Hepatocyte (in vitro differentiated cells): Measurements from ENCODE around the gene EEF1AKMT3. TPM values are rescaled to one million over a fixed set of nuclear protein-coding genes. Genes with fewer than 3 reads are reported as not detected.
A peak's percentile ranks its signal among the peaks of the same experiment; 100 is the strongest.

ENCODE experiments used
- DNase-seq: peaks from one replicate; pipeline ENCODE4 v3.0.0-alpha.2; 2016; ENCODE audit warnings: low spot score
- H2AFZ ChIP-seq: fragments of 200-600 bp; sonication (generic); 2 replicates; pipeline ENCODE4 v1.6.0; 2016; ENCODE audit warnings: antibody characterized with exemption, mild to moderate bottlenecking
- H3K27ac ChIP-seq: fragments of 200-600 bp; sonication (generic); 2 replicates; pipeline ENCODE4 v1.5.1; 2016; ENCODE audit warnings: mild to moderate bottlenecking
- H3K27me3 ChIP-seq: fragments of 200-600 bp; sonication (generic); 2 replicates; pipeline ENCODE4 v1.6.1; 2016
- H3K36me3 ChIP-seq: fragments of 200-600 bp; sonication (generic); replicated peaks from 2 replicates; pipeline ENCODE4 v1.5.1; 2016; ENCODE audit warnings: low read depth; ENCODE audit not compliant: insufficient read depth
- H3K4me1 ChIP-seq: fragments of 200-600 bp; sonication (generic); 2 replicates; pipeline ENCODE4 v1.5.1; 2016; ENCODE audit warnings: mild to moderate bottlenecking, moderate library complexity; ENCODE audit not compliant: insufficient read depth
- H3K4me2 ChIP-seq: fragments of 200-600 bp; sonication (generic); 2 replicates; pipeline ENCODE4 v1.6.0; 2016
- H3K4me3 ChIP-seq: fragments of 200-600 bp; sonication (generic); 2 replicates; pipeline ENCODE4 v1.5.1; 2016; ENCODE audit warnings: mild to moderate bottlenecking
- H3K79me2 ChIP-seq: fragments of 200-600 bp; sonication (generic); 2 replicates; pipeline ENCODE4 v1.6.0; 2017; ENCODE audit warnings: mild to moderate bottlenecking
- H3K9me2 ChIP-seq: fragments of 200-600 bp; sonication (generic); replicated peaks from 2 replicates; pipeline ENCODE4 v1.6.0; 2017; ENCODE audit warnings: mild to moderate bottlenecking; ENCODE audit not compliant: insufficient read depth
- H3K9me3 ChIP-seq: fragments of 200-600 bp; sonication (generic); 2 replicates; pipeline ENCODE4 v1.5.1; 2016; ENCODE audit warnings: low read depth, mild to moderate bottlenecking
- H4K20me1 ChIP-seq: fragments of 200-600 bp; sonication (generic); 2 replicates; pipeline ENCODE4 v1.6.0; 2016; ENCODE audit warnings: mild to moderate bottlenecking; ENCODE audit not compliant: insufficient read depth, poor library complexity, severe bottlenecking
- EZH2 ChIP-seq: fragments of 200-600 bp; sonication (generic); IDR thresholded peaks from 2 replicates; pipeline ENCODE4 v1.6.1; 2016; ENCODE audit warnings: antibody characterized with exemption, mild to moderate bottlenecking, borderline replicate concordance
- EZH2phosphoT487 ChIP-seq: fragments of 200-600 bp; sonication (generic); IDR thresholded peaks from one replicate; pipeline ENCODE4 v1.6.1; 2018; ENCODE audit warnings: antibody characterized with exemption, mild to moderate bottlenecking, low read depth, moderate library complexity; ENCODE audit not compliant: unreplicated experiment, severe bottlenecking
- WGBS: methylation state at CpG from one replicate; pipeline ENCODE4 v1.1.6; 2016; ENCODE audit warnings: low lambda C conversion rate; ENCODE audit errors: missing lambda C conversion rate; 5-methylcytosine and 5-hydroxymethylcytosine counted together
- polyA plus RNA-seq: library from polyadenylated mRNA; unstranded; fragments of >200 nt; fragmentation: Nextera tagmentation; extraction: Ambion mirVana; gene quantifications from 2 replicates; pipeline ENCODE4 v1.2.1, GENCODE V29; 2016
- total RNA-seq: library from RNA; depleted of rRNA; stranded (reverse); fragments of >200 nt; gene quantifications from 2 replicates; pipeline ENCODE4 v1.2.3, GENCODE V29; 2014
- TF ChIP-seq, protein P1 (sequence below): fragments of 200-600 bp; sonication (generic); IDR thresholded peaks from 2 replicates; pipeline ENCODE4 v1.5.1; 2016; ENCODE audit warnings: antibody characterized with exemption, mild to moderate bottlenecking; ENCODE audit not compliant: poor library complexity

EEF1AKMT3 gene
- total and polyA plus RNA-seq, 2 experiments from 2014 or later, result 4.5 to 7.6 TPM

- Histone ChIP-seq H3K9me2 (no peaks in the 10 kb centered on the region), H3K9me3 (no peaks in the 10 kb centered on the region), H3K4me3 (no peak overlapping the region), H3K4me2 (no peak overlapping the region), H3K79me2 (peaks cover 10% of the 10 kb centered on the region), H3K27me3 (peaks cover 51% of the 10 kb centered on the region), H4K20me1 (no peaks in the 10 kb centered on the region), H2AFZ (no peak overlapping the region), H3K4me1 (peaks cover 28% of the 10 kb centered on the region), H3K36me3 (no peaks in the 10 kb centered on the region), H3K27ac (no peak overlapping the region)
- TF ChIP-seq EZH2phosphoT487 (no peak), EZH2 (no peak)
- TF ChIP-seq, protein P1, sequence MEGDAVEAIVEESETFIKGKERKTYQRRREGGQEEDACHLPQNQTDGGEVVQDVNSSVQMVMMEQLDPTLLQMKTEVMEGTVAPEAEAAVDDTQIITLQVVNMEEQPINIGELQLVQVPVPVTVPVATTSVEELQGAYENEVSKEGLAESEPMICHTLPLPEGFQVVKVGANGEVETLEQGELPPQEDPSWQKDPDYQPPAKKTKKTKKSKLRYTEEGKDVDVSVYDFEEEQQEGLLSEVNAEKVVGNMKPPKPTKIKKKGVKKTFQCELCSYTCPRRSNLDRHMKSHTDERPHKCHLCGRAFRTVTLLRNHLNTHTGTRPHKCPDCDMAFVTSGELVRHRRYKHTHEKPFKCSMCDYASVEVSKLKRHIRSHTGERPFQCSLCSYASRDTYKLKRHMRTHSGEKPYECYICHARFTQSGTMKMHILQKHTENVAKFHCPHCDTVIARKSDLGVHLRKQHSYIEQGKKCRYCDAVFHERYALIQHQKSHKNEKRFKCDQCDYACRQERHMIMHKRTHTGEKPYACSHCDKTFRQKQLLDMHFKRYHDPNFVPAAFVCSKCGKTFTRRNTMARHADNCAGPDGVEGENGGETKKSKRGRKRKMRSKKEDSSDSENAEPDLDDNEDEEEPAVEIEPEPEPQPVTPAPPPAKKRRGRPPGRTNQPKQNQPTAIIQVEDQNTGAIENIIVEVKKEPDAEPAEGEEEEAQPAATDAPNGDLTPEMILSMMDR, result no peak
- no peak for DNase-seq
- 91% methylated on average over 3 of the region's 3 CpGs for WGBS
Observed at GRCh38 chr12:57767876-57768275, 4.5 kb upstream of the EEF1AKMT3 start.

- Histone ChIP-seq H3K9me2 (no peaks in the 10 kb centered on the region), H3K4me3 (no peak overlapping the region), H2AFZ (no peak overlapping the region), H3K27me3 (peaks cover 33% of the 10 kb centered on the region), H3K79me2 (peaks cover 14% of the 10 kb centered on the region), H3K27ac (no peak overlapping the region), H3K36me3 (no peaks in the 10 kb centered on the region), H3K4me2 (no peak overlapping the region), H3K9me3 (no peaks in the 10 kb centered on the region), H4K20me1 (no peaks in the 10 kb centered on the region), H3K4me1 (peaks cover 31% of the 10 kb centered on the region)
- no peak for DNase-seq
- WGBS, result 94% methylated on average over 11 of the region's 11 CpGs
- TF ChIP-seq EZH2phosphoT487, result no peak
- TF ChIP-seq, protein P1, result no peak
- TF ChIP-seq EZH2, result no peak
Observed at GRCh38 chr12:57769594-57769993, 2.8 kb upstream of the EEF1AKMT3 start.

DNA sequence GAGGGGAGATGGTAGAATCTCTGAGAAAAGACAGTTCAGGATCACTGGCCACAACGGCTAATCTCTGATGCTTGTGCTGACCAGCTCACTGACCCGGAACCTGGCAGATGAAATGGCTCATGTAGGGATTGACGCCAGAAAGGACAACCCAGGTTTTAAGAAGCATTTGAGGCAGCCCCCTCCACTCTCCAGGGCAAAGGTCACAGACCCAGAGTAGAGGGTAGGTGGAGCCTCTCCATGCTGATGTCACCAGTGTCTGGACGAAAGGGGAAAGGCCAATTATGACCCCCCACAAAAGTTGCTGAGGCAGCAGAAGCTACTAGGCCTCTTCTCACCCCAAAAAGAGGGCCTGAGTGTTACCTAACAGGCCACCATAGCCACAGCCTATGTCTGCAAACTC lies 1.7 kb upstream of the EEF1AKMT3 start:
- no peak overlapping the region for H2AFZ ChIP-seq
- H3K9me2 ChIP-seq, result no peaks in the 10 kb centered on the region
- H3K4me2 ChIP-seq, result peak overlapping the region; percentile 91
- H3K27ac ChIP-seq, result peak overlapping the region; percentile 90
- DNase-seq, result no peak
- no peak overlapping the region for H3K4me3 ChIP-seq
- H3K9me3 ChIP-seq, result no peaks in the 10 kb centered on the region
- peaks cover 14% of the 10 kb centered on the region for H3K79me2 ChIP-seq
- TF ChIP-seq EZH2 (no peak), EZH2phosphoT487 (no peak)
- TF ChIP-seq, protein P1, result no peak
- no peaks in the 10 kb centered on the region for H3K36me3 ChIP-seq
- WGBS, result 91% methylated on average over 4 of the region's 4 CpGs
- no peaks in the 10 kb centered on the region for H4K20me1 ChIP-seq
- H3K27me3 ChIP-seq, result peaks cover 22% of the 10 kb centered on the region
- H3K4me1 ChIP-seq, result peaks cover 21% of the 10 kb centered on the region
